ENCODE data around the gene LMF1. TPM values are rescaled to one million over a fixed set of nuclear protein-coding genes. Genes with fewer than 3 reads are reported as not detected.

The LMF1 gene
- total RNA-seq, 1 donor from 2014 or later, result 26.0 TPM

DNA sequence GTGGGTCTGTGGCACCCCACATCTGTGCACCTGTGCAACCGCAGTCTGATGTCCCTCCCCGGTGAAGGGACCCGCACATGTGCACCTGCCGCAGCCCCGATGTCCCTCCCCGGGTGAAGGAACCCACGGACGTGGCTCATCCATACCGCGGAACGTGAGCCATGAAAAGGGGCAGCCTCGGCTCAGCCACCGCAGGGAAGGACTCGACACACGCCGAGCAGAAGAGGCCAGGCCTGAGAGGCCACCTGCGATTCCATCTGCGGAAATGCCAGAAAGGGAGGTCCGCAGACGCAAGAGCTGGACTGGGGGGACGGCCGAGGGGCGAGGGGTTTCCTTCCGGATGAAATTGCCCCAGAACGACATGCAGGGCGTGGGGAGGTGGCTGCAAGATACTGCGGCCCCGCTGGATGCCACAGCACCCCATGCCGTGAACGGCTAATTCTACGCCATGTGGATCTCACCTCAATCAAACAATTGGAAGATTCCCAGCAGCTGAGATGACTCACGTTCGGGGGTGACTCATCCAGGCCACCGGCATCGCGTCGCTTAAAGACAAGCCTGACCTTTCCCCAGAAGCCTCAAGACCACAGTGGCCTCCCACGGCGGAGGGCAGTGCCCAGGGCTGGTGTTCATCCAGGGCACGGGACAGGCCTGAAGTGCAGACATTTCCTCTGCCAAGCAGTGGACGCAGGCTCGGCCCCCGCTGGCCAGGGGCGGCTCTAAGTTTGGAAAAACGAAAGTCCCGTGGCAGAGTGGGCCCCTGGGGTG, 31.8 kb upstream of the LMF1 start:
- intact Hi-C loops (cut with DNase I), result no loop called here
- H3K36me3 ChIP-seq, result no peaks in the 10 kb centered on the region
- no peak for TF ChIP-seq CTCF (IDR thresholded peaks at IDR 0.05)
- TF ChIP-seq POLR2AphosphoS5 (IDR thresholded peaks at IDR 0.05; ENCODE audit: insufficient read depth in 1 of 2, low read depth in 1 of 2), result peak in 1 of 2 donors; percentile 46
- no peak overlapping the region for H3K27ac ChIP-seq
- no peaks in the 10 kb centered on the region for H3K27me3 ChIP-seq
- no peaks in the 10 kb centered on the region for H3K9me3 ChIP-seq
- DNase-seq (ENCODE audit: extremely low spot score in 2 of 2), result no peak
- peaks cover 11% of the 10 kb centered on the region for H3K4me1 ChIP-seq
- peak overlapping the region in 1 of 2 donors; percentile 13 for H3K4me3 ChIP-seq

- Histone ChIP-seq H3K27ac (no peak overlapping the region), H3K36me3 (no peaks in the 10 kb centered on the region), H3K27me3 (no peaks in the 10 kb centered on the region), H3K9me3 (no peaks in the 10 kb centered on the region), H3K4me1 (peaks cover 17% of the 10 kb centered on the region), H3K4me3 (no peak overlapping the region)
- TF ChIP-seq CTCF (IDR thresholded peaks at IDR 0.05) (no peak), POLR2AphosphoS5 (IDR thresholded peaks at IDR 0.05; ENCODE audit: insufficient read depth in 1 of 2, low read depth in 1 of 2) (no peak), POLR2A (IDR thresholded peaks at IDR 0.05) (no peak)
- DNase-seq (ENCODE audit: extremely low spot score in 2 of 2), result no peak
- intact Hi-C loops (cut with DNase I), result no loop called here
Observed at GRCh38 chr16:1001096-1001495, 30.3 kb upstream of the LMF1 start.

GRCh38 chr16:1000608-1001007, 29.8 kb upstream of the LMF1 start:
- no peak overlapping the region for H3K27ac ChIP-seq
- intact Hi-C loops (cut with DNase I), result no loop called here
- H3K9me3 ChIP-seq, result no peaks in the 10 kb centered on the region
- no peak overlapping the region for H3K4me3 ChIP-seq
- no peaks in the 10 kb centered on the region for H3K27me3 ChIP-seq
- H3K36me3 ChIP-seq, result no peaks in the 10 kb centered on the region
- TF ChIP-seq POLR2A (IDR thresholded peaks at IDR 0.05) (no peak), CTCF (IDR thresholded peaks at IDR 0.05) (no peak), POLR2AphosphoS5 (IDR thresholded peaks at IDR 0.05; ENCODE audit: insufficient read depth in 1 of 2, low read depth in 1 of 2) (no peak)
- no peak for DNase-seq (ENCODE audit: extremely low spot score in 2 of 2)
- H3K4me1 ChIP-seq, result peaks cover 17% of the 10 kb centered on the region

DNA sequence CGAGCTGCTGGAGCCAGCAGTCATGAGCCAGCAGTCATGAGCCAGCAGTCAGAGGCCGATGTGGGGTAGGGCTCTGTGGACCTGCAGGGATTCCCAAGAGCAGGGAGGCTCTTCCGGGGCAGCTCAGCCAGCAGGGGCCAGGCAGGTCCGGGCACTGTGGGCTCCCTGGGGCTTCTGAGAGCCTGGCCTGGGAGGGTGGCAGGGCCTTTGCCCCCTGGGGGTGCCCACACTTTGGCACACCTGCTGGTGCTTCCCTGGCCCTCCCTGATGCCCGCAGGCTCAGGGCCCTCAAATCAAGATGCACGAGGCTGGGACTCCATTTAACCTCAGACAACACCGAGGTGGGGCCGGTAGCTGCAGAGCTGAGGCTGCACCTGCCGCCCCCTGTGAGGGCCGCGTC, 28.9 kb upstream of the LMF1 start:
- H3K36me3 ChIP-seq, result no peaks in the 10 kb centered on the region
- intact Hi-C loops (cut with DNase I), result no loop called here
- DNase-seq (ENCODE audit: extremely low spot score in 2 of 2), result no peak
- H3K9me3 ChIP-seq, result peaks cover 6% of the 10 kb centered on the region
- no peaks in the 10 kb centered on the region for H3K27me3 ChIP-seq
- no peak overlapping the region for H3K4me3 ChIP-seq
- no peak overlapping the region for H3K27ac ChIP-seq
- peaks cover 17% of the 10 kb centered on the region for H3K4me1 ChIP-seq
- TF ChIP-seq POLR2A (IDR thresholded peaks at IDR 0.05) (no peak), POLR2AphosphoS5 (IDR thresholded peaks at IDR 0.05; ENCODE audit: insufficient read depth in 1 of 2, low read depth in 1 of 2) (no peak), CTCF (IDR thresholded peaks at IDR 0.05) (no peak)

DNA sequence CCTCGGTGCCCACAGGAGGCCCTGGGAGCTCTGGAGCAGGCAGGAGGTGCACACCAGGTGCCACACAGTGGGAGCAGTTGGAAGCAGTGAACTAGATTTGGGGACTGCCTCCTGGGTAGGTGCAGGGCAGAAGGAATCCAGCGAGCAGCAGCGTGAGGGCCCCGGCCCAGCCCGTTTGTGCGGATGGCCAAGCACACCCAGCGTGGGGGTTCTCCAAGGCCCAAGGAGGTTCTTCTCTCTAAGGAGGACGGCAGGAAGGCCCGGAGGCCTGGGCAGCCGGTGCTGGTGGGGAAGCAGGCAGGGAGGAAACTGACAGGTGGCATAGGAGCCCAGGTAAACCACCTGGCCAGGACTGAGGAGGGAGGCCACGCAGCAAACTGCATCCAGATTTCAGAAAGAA, 27.8 kb upstream of the LMF1 start:
- intact Hi-C loops (cut with DNase I), result no loop called here
- Histone ChIP-seq H3K36me3 (no peaks in the 10 kb centered on the region), H3K27me3 (no peaks in the 10 kb centered on the region), H3K9me3 (peaks cover 6% of the 10 kb centered on the region), H3K4me3 (no peak overlapping the region), H3K27ac (no peak overlapping the region), H3K4me1 (peaks cover 17% of the 10 kb centered on the region)
- TF ChIP-seq CTCF (IDR thresholded peaks at IDR 0.05) (no peak), POLR2A (IDR thresholded peaks at IDR 0.05) (no peak), POLR2AphosphoS5 (IDR thresholded peaks at IDR 0.05; ENCODE audit: insufficient read depth in 1 of 2, low read depth in 1 of 2) (no peak)
- no peak for DNase-seq (ENCODE audit: extremely low spot score in 2 of 2)

Measured in vagina (tissue), 2 donors.